GM19239 (cell line): Measurements from ENCODE around the gene ACSL3.

ENCODE experiments used
- DNase-seq: peaks from one replicate; pipeline ENCODE4 v3.0.0; 2011; ENCODE audit warnings: low spot score; ENCODE audit not compliant: insufficient read length
- FAIRE-seq: peaks from 2 replicates; lab custom pipeline; 2011; peaks lifted over from hg19 to GRCh38; lab: Jason Lieb, UNC

The ACSL3 gene

DNA sequence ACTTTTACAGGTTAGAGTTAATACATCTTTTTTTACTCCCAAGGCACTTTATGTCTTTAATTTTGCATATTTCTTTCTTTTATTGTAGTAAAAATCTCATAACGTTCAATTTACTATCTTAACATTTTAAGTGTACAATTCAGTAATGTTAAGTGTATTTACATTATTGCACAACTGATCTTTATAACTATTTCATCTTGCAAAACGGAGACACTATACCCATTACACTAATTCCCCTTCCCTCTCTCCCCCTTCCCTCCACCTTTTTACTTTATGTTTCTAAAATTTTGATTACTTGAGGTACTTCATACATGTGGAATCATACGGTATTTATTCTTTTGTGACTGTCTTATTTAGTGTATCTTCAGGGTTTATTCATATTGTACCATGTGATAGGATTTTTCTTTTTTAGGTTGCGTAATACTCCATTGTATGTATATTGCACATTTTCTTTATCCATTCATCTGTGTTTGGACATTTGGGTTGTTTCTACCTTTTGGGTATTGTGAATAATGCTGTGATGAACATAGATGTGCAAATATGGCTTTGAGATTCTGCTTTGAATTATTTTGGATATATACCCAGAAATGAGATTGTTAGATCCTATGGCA is 75.0 kb downstream of the ACSL3 start:
- FAIRE-seq (no peak), DNase-seq (no peak)

DNA sequence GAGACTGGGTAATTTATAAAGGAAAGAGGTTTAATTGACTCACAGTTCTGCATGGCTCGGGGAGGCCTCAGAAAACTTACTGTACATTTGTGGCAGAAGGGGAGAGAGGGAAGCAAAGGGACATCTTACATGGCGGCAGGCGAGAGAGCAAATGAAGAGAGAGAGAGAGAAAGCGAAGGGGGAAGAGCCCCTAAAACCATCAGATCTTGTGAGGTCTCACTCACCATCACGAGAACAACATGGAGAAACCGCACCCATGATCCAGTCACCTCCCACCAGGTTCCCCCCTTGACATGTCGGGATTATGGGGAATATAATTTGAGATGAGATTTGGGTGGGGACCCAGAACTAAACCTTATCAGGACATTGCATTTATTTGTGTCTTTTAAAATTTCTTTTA is 75.9 kb downstream of the ACSL3 start:
- FAIRE-seq: no peak

DNA sequence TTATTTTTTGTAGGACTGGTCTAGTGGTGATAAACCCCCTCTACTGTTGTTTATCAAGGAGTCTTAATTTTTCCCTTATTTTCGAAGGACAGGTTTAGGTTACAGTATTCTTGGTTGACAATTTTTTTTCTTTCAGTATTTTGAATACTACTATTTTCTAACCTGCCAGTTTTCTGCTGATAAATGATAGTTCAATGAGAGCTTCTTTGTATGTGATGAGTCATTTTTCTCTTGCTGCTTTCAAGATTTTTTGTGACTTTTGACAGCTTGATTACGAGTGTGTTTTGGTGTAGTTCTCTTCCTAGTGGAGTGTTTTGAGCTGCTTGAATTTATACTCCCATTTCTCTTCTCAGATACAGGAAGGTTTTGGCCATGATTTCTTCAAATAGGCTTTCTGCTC is 77.5 kb downstream of the ACSL3 start:
- DNase-seq (no peak), FAIRE-seq (peak; percentile 39)

More for the DNA sequence above, 75.9 kb downstream of the ACSL3 start:
- no peak for DNase-seq

DNA sequence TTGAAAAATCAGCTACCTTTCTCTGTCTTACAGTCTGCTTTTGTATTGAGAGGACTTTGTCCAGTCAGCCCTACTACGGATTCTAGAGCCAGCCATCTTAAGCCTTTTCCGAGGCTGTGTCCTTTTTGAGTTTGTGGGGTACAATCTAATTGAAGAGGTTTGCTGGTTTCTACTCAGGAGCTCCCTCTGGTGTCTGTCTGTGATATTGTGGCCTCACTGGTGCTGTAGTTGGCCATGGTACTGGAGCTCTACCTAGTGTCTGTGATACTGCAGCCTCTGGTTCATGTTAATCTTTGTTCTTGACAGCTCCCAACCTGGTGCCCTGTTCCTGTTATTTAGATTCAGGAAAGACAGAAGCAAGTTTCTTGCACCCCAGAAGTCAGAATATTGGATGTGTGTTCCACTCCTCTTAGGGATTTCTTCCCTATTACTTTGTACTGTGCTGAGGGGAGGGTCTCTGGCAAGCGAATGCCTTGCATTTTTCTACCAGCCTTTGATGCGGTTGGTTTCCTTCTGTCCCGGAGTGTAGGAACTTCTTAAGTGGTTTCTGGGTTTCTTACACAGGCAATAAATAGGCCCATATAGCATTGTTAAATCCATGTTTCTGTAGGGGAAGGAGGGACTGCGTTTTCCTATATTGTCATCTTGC is 78.5 kb downstream of the ACSL3 start:
- no peak for DNase-seq
- FAIRE-seq: peak; percentile 91

DNA sequence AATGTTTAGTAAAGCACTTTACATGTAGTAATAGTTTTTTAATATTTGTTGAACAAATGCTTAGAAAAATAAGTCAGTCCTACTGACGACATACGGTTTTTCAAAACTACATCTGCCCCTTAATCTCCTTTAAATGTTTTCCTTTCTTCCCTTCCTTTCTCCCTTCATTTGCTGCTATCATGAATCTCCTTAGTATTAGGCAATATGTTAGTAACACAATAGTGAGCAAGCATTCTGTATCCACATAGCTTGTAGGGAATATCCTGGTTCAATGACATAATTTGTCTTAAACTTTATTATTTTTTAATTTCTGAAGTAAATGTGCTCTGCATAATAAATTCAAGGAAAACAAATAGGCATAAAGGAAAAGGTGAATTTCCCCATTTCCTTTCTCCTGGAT is 79.1 kb downstream of the ACSL3 start:
- DNase-seq: no peak
- no peak for FAIRE-seq

DNA sequence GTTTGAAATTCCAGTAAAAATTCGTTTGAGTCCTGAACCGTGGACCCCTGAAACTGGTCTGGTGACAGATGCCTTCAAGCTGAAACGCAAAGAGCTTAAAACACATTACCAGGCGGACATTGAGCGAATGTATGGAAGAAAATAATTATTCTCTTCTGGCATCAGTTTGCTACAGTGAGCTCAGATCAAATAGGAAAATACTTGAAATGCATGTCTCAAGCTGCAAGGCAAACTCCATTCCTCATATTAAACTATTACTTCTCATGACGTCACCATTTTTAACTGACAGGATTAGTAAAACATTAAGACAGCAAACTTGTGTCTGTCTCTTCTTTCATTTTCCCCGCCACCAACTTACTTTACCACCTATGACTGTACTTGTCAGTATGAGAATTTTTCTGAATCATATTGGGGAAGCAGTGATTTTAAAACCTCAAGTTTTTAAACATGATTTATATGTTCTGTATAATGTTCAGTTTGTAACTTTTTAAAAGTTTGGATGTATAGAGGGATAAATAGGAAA is 80.7 kb downstream of the ACSL3 start:
- DNase-seq (no peak), FAIRE-seq (no peak)

DNA sequence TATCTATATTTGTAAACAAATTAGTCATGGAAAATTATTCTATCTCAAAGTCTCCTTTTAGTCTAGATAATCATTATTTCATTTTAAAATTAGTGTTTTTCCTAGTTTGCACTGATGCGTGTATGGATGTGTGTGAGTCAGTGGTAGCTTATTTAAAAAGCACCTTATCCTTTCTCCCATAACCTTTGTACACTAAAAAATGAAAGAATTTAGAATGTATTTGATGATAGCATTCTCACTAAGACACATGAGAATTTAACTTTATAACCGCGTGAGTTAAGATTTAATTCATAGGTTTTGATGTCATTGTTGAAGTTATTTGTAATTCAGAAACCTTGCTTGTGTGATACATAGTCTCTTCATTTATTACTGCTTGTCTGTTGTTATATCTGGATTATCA is 81.7 kb downstream of the ACSL3 start:
- FAIRE-seq: no peak
- DNase-seq: no peak

DNA sequence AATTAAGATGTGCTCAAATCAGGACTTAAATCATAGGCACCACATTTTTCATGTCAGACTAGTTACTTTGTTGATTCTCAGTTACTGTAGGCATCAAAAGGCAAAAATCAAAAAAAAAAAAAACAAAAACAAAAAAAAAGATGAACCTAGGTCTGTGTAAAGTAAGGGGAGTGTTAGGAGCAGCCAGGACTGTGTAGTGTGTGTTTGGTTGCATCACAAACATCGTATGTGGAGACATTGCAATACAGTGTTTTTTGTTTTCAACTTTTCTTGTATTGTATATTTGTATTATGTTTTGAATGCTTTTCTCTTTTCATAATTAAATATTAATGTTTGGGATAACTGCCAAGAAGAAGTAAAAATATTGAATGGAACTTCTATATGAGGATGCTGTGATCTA is 82.1 kb downstream of the ACSL3 start:
- no peak for FAIRE-seq
- DNase-seq: no peak

DNA sequence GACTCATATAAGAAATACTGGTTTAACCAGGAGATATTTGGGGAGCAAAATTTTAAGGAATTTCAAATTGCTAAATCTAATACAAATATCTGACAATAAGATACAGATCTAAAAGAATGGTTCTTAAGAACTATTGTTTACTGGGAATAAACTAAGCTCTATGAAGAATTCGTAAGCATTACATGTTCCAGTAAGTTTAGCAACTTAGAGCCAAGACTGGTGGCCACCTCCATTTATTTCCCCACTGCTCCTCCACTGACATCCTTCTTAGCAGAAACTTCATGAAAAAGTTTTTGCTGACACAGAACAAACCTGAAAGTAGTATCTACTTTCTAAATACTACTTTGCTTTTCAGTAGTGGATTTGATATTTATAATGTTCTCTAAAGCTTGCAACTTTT is 83.0 kb downstream of the ACSL3 start:
- FAIRE-seq (peak; percentile 73), DNase-seq (no peak)

DNA sequence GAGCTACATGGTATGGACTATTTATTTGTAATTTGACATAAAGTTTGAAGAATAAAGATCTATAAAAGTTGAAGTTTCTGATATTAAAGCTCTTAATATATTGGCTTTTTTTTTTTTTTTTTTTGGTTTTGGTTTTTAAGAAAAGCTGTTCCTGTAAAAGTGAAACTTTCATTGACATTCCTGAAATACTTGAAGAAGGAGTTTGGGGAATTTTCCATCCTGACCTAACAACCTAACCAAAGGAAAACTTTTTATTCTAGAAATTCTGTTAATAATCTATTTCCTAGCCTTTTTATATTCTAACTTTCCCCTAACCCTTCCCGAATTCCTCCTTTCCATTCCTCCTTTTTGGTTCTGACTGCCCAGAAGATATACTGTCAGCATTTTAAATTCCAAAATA is 83.7 kb downstream of the ACSL3 start:
- DNase-seq: no peak
- no peak for FAIRE-seq

DNA sequence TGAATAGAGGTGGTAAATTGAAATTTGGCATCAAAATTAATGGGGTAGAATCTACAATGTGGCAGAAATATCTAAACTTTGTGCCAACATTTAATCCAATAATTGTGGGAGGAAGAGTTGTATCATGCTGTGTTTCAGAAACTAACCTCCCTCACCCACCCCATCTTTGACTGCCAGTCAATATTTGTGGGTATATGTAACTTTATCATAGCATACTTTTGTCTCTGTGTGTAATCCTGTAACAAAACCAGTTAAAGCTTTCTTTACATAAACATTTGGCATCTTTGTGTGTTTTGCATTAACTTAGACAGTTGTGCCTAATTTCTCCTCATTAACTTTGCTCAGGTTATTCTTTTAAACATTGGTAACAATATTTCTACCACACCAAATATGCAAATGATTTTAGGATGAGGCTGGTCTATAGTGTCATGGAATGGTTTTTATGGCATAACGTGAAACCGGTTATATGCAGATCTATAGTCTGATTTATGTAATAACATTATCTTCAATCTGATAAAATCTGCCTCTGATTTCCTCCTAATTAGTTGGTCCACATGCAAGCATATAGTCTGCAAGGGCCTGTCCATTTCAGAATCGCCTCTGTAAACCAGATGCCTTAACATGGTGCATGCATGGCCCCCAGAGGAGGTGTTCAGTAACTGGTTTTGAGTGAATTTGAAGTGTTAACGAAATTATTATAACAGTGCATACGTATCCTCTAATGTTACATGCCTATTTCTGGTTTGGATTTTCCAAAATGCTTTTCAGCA is 84.3 kb downstream of the ACSL3 start:
- no peak for FAIRE-seq

DNA sequence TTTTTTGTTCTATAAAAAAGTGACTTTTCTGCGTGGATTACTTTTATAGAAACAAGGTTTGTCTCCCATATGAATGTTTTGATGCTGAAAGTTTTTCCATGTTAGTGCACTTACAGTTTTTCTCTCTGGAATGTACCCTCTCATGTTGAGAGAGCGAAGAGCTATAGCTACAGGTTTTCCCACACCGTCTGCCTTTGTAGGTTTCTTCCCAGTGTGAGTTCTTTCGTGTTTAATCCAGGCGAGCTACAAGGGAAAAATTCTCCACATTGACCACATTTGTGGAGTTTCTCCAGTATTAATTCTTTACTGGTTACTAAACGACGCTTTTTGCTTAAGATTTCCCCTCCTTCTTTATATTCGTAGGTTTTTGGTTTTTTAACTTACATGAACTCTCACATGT is 85.1 kb downstream of the ACSL3 start:
- FAIRE-seq (no peak), DNase-seq (no peak)

More for the DNA sequence above, 84.3 kb downstream of the ACSL3 start:
- no peak for DNase-seq

DNA sequence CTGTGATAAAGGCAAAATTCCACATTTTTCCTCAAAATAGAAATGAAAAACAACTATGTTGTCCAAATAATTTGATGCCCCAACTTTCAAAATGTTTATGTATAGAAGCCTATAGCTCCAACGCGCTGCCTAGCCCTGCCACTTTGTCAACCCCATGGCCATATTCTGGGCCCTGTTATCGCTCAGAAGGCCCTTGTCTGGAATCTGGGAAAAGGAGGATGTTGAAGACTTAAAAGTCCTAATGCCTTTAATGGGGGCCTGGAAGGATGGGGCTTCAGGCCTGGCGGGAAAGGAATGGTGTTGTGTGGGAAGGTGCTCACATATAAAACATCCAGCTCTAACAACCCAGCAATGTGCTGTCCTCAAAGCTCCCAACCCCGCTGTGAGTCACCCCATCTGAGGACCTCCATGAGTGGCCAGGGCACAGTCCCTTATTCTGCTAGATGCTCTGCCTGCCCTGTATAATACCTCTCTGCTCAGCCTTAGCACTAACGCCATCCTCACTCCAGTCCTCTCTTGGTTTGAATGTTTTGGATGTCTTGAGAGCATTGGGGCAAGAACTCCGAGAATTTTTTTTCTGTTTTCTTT is 86.0 kb downstream of the ACSL3 start:
- FAIRE-seq: no peak
- DNase-seq: no peak

DNA sequence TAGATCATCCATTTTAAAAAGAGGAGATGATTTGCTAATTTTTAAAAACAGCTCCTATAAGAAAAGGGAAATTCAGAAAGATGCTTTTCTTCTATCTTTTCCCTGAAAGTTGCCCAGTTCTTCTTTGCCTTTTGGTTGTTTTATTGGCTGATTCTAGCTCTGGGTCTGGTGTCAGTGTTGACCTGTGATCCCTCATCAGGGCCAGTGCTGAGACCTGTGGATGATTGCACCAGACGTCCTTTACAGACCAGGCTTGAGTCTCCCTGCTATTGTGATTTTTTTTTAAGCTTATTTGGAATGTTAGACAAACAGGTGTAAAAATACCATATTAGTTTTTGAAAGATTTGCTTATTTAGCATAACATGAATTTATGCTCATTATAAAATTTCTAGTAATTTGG is 88.2 kb downstream of the ACSL3 start:
- DNase-seq: no peak
- no peak for FAIRE-seq

DNA sequence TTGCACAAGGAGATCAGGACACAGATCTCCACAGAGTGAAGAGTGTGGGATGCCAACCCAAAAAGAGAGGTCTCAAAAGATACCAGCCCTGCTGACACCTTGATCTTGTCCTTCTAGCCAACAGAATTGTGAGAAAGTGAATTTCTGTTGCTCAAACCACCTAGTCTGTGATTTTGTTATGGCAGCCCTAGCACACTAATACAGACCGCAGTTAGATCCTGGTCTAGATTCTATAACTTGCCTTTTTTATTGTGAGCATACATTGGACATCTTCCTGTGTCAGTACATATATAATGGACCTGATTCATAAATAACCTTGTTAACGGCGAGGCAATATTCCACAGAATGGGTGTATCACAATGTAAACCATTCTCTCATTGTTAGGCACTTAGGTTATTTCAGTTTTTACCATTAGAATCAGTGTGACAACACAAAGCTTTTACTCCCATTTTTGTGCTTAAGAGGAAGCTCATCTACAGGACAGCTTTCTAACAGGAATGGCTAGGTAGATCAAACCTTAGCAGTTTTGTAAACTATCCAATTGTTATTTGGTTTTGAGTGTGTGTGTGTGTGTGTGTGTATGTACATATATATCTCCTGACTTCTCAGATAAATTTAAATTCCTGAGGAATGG is 89.0 kb downstream of the ACSL3 start:
- DNase-seq (no peak), FAIRE-seq (no peak)

DNA sequence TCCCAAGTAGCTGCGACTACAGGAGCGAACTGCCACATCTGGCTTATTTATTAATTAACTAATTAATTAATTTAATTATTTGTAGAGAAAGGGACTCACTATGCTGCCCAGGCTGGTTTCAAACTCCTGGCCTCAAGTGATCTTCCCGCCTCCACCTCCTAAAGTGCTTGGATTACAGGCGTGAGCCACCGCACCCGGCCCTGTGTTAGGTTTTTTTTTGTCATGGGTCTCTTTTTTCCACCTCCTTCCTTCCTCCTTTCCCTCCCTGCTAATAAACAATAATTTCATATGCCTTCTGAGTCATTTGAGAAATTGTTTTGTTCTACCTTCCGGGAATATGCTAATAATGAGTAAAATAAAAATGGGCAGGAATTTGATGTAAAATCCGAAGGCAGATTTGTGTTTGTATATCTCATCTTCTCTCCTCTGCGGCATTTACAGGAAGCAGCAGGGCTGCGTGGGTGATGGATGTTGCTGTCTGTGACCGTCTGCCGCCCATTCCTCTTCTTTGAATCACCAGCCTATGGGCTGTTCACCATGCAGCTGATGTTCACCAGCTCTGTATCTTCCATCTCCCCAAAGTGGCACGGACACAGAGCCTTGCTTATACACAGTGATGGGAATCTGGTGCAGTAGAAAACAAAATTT is 89.9 kb downstream of the ACSL3 start:
- FAIRE-seq (no peak), DNase-seq (no peak)

DNA sequence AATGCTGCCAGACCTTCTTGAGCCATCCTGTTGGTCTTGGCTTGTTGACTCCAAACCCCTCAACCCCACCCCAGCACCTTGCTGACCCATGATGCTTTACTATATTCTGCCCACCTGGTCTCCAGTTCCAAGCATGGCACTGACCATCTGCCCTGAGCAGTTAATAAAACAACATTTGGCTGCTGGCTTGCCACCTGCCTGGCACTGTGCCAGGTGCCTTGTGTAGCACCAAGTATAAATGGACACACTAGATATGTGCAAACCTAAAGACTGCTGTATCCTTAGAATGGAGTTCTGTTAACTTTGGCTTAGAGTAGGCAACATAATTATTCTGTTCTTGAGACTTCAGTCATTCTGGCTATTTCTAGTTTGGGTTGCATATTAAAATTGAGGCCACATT is 91.4 kb downstream of the ACSL3 start:
- FAIRE-seq (no peak), DNase-seq (no peak)

DNA sequence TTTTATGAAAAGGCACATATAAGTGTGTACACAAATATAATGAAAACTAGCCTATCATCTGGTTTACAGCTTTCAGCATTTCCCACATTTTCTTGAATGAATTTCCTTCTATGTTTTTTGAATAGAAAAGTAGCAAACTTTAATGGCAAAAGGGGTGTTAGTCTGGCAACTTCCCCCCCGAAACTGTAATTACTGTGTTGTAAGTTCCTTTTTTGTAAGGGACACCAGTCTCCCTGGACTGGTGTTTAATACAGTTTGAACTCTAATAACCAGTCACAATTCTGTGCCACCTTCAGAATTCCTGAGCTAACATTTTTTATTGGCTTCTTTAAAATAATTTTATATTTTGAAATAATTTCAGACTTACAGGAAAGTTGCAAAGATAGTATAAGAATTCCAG is 94.2 kb downstream of the ACSL3 start:
- FAIRE-seq (no peak), DNase-seq (no peak)

DNA sequence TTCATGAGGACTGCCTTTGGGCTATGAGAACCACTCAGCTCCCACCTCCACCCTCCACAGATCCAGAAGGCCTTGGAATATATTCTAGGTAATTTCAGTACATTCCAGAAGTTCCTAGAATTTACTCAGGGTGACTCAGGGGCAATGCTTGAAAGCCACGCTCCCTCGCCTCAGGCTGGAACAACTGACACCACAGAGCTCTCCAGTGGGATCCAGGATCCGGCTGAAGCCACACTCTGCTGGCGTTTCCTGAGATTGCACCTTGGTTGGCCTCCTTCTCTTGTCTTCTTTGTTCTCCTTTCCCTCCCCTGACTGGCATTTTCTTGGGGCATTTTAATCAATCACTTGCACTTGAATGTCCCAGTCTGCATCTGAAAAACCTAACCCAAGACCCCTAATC is 98.5 kb downstream of the ACSL3 start:
- FAIRE-seq: no peak
- DNase-seq: no peak

DNA sequence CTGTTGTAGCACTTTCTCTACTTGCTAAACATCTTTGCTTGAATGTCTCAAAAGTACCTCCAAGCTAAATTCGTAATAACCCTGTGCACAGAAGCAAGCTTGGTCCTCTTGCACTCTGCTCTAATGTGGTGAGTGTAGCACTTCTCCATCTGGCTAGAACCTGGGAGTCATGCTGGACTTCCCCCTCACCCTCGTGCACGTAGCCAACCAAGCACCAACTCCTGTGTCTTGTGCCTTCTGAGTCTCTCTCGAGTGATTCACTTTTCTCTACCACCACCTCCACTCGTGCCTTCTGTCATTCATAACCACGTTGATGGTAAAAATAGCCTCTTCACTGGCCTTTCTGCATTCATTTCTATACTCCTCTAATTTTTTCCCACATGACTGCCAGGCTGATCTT is 99.3 kb downstream of the ACSL3 start:
- FAIRE-seq (no peak), DNase-seq (no peak)
